GM10266 (cell line): ENCODE measurements around the gene PCSK5.

Experiments
- DNase-seq: peaks from one replicate; pipeline ENCODE4 v3.0.0; 2012; ENCODE audit errors: extremely low spot score
- CTCF ChIP-seq: IDR thresholded peaks from 2 replicates; pipeline ENCODE4 v1.5.1; 2012; ENCODE audit warnings: mild to moderate bottlenecking, low read depth; ENCODE audit not compliant: control insufficient read depth, insufficient read depth; ENCODE audit errors: missing control alignments

The PCSK5 gene

GRCh38 chr9:76101075-76101474 lies 210.6 kb downstream of the PCSK5 start:
- no peak for DNase-seq
- no peak for TF ChIP-seq CTCF

- DNase-seq, result no peak
- no peak for TF ChIP-seq CTCF
These were observed 211.0 kb downstream of the PCSK5 start for GRCh38 chr9:76101491-76101890.

GRCh38 chr9:76101947-76102346 lies 211.5 kb downstream of the PCSK5 start:
- no peak for DNase-seq
- TF ChIP-seq CTCF, result no peak

- no peak for TF ChIP-seq CTCF
- DNase-seq, result no peak
These were observed 213.2 kb downstream of the PCSK5 start for GRCh38 chr9:76103531-76104315.

- no peak for TF ChIP-seq CTCF
- no peak for DNase-seq
These were observed 217.0 kb downstream of the PCSK5 start for GRCh38 chr9:76107482-76107881.

GRCh38 chr9:76109953-76110352 lies 219.5 kb downstream of the PCSK5 start:
- no peak for DNase-seq
- TF ChIP-seq CTCF, result no peak

- TF ChIP-seq CTCF, result no peak
- no peak for DNase-seq
These were observed 221.7 kb downstream of the PCSK5 start for GRCh38 chr9:76112151-76112550.
